K562 (cell line): ENCODE data around the gene OR10G3. TPM values are rescaled to one million over a fixed set of nuclear protein-coding genes. Genes with fewer than 3 reads are reported as not detected.

ENCODE experiments used
- ATAC-seq: fragments of 200-7000 bp; cut with Tn5 transposase; 3 replicates; pipeline ENCODE4 v1.9.1; 2020; ENCODE audit warnings: moderate library complexity
- BruUV-seq: library from RNA; stranded (reverse); fragments of 400-500 nt; replicated peaks from 2 replicates; lab custom pipeline; 2021; lab: Mats Ljungman, UMichigan
- CTCF ChIA-PET: fragments of 300-600 bp; formaldehyde crosslinking; extraction: SDS; loops from one replicate; lab custom pipeline; 2021; ENCODE audit warnings: low intra/inter-chr PET ratio; lab: Yijun Ruan, JAX
- POLR2A ChIA-PET: fragments of 300-600, 350-650 bp; sonication (Branson Sonifier 250); formaldehyde crosslinking; extraction: SDS; loops from one replicate; lab custom pipeline; 2021; ENCODE audit warnings: antibody characterized with exemption, inconsistent platforms; lab: Yijun Ruan, JAX
- DNase-seq, 4 experiments: peaks; one replicate each; pipeline versions ENCODE4 v3.0.0 to v3.0.0-alpha.2; 2011 to 2018; ENCODE audit warnings: low spot score in 3 of 4, mixed read lengths in 3 of 4; ENCODE audit errors: extremely low read depth in 1 of 4
- FAIRE-seq: peaks from 2 replicates; lab custom pipeline; 2011; peaks lifted over from hg19 to GRCh38; lab: Jason Lieb, UNC
- H2AFZ ChIP-seq: 2 replicates; pipeline ENCODE4 v1.6.0; 2011; ENCODE audit warnings: low read depth, low read length, control low read depth, inconsistent platforms
- H3K27ac ChIP-seq: fragments of 200-600 bp; 3 replicates; pipeline ENCODE4 v1.8.0; 2011; ENCODE audit warnings: low read depth, mild to moderate bottlenecking, control low read depth, inconsistent platforms, low read length, moderate library complexity, mixed read lengths; ENCODE audit errors: extremely low read depth
- H3K27me3 ChIP-seq, 2 experiments: fragments of 300-600 bp in 1 of 2; 2 replicates in 1 of 2; 3 replicates in 1 of 2; pipeline versions ENCODE4 v1.6.0 to v1.8.0; 2011; ENCODE audit warnings: inconsistent platforms in 2 of 2, low read length in 2 of 2, mild to moderate bottlenecking in 1 of 2, mixed read lengths in 1 of 2, moderate library complexity in 1 of 2; ENCODE audit not compliant: control insufficient read depth in 2 of 2, insufficient read depth in 2 of 2
- H3K36me3 ChIP-seq: fragments of 300-600 bp; 3 replicates; pipeline ENCODE4 v1.8.0; 2011; ENCODE audit warnings: mild to moderate bottlenecking, low read length, inconsistent platforms; ENCODE audit not compliant: control insufficient read depth, insufficient read depth
- H3K4me1 ChIP-seq, 2 experiments: fragments of 200-600 bp in 1 of 2; replicated peaks in 1 of 2; 2 replicates in 1 of 2; 3 replicates in 1 of 2; pipeline versions ENCODE4 v1.5.1 to v1.8.0; 2011; ENCODE audit warnings: inconsistent platforms in 2 of 2, low read length in 2 of 2, mild to moderate bottlenecking in 1 of 2, mixed read lengths in 1 of 2, moderate library complexity in 1 of 2; ENCODE audit not compliant: control insufficient read depth in 2 of 2, insufficient read depth in 2 of 2
- H3K4me2 ChIP-seq: 2 replicates; pipeline ENCODE4 v1.6.1; 2011; ENCODE audit warnings: low read length, control low read depth, inconsistent platforms, mixed read lengths; ENCODE audit not compliant: insufficient read depth
- H3K4me3 ChIP-seq: fragments of 200-600 bp; sonication (generic), shearing (Covaris generic); 2 replicates; pipeline ENCODE4 v1.5.1; 2016; ENCODE audit warnings: control low read depth, inconsistent platforms
- H3K79me2 ChIP-seq: fragments of 200-600 bp; 3 replicates; pipeline ENCODE4 v1.8.0; 2011; ENCODE audit warnings: low read length, inconsistent platforms; ENCODE audit not compliant: control insufficient read depth, insufficient read depth
- H3K9ac ChIP-seq, 2 experiments: 2 replicates each; pipeline versions ENCODE4 v1.6.0 to v1.6.1; 2011; ENCODE audit warnings: low read depth in 2 of 2, low read length in 2 of 2, control low read depth in 1 of 2, inconsistent platforms in 1 of 2, mild to moderate bottlenecking in 1 of 2, mixed read lengths in 1 of 2; ENCODE audit not compliant: insufficient read depth in 1 of 2
- H3K9me1 ChIP-seq: one replicate; pipeline ENCODE4 v1.6.0; 2011; ENCODE audit warnings: inconsistent platforms, mild to moderate bottlenecking, low read length, moderate library complexity; ENCODE audit not compliant: control insufficient read depth, insufficient read depth
- H3K9me3 ChIP-seq: replicated peaks from 2 replicates; pipeline ENCODE4 v1.5.1; 2011; ENCODE audit warnings: low read depth, low read length, inconsistent platforms; ENCODE audit not compliant: control insufficient read depth, insufficient read depth
- H4K20me1 ChIP-seq: replicated peaks from 2 replicates; pipeline ENCODE4 v1.6.1; 2011; ENCODE audit warnings: low read length, inconsistent platforms, mixed read lengths; ENCODE audit not compliant: control insufficient read depth, insufficient read depth
- DDX20 ChIP-seq: fragments of 450-650 bp; IDR thresholded peaks from 2 replicates; pipeline ENCODE4 v1.6.1; 2016; ENCODE audit warnings: missing genetic modification characterization, low read depth, mild to moderate bottlenecking, missing compliant biosample characterization, moderate library complexity
- E2F6 ChIP-seq, 2 experiments: IDR thresholded peaks; 2 replicates each; pipeline ENCODE4 v1.6.1; 2011; ENCODE audit warnings: borderline replicate concordance in 1 of 2, control low read depth in 1 of 2, low read depth in 1 of 2, low read length in 1 of 2, mild to moderate bottlenecking in 1 of 2, mixed read lengths in 1 of 2, moderate library complexity in 1 of 2; ENCODE audit not compliant: insufficient read depth in 1 of 2, insufficient read length in 1 of 2, poor library complexity in 1 of 2, severe bottlenecking in 1 of 2; ENCODE audit errors: extremely low read depth in 1 of 2
- HLTF ChIP-seq: fragments of 450-650 bp; IDR thresholded peaks from 2 replicates; pipeline ENCODE4 v1.6.1; 2016
- PHTF2 ChIP-seq: fragments of 250-450 bp; sonication (Bioruptor Pico); IDR thresholded peaks from 2 replicates; pipeline ENCODE4 v1.5.0; 2021; ENCODE audit warnings: mild to moderate bottlenecking
- POLR2AphosphoS2 ChIP-seq: IDR thresholded peaks from 2 replicates; pipeline ENCODE4 v1.6.1; 2012; ENCODE audit warnings: low read length, improper control_type of control experiment
- PTBP1 ChIP-seq: fragments of 200-400 bp; formaldehyde crosslinking; IDR thresholded peaks from 2 replicates; pipeline ENCODE4 v1.6.1; 2017; ENCODE audit warnings: low read depth, low read length
- RBM14 ChIP-seq: fragments of 200-400 bp; formaldehyde crosslinking; IDR thresholded peaks from 2 replicates; pipeline ENCODE4 v1.6.1; 2018; ENCODE audit warnings: low read depth, mild to moderate bottlenecking, low read length, moderate library complexity, borderline replicate concordance; ENCODE audit not compliant: insufficient read depth
- SMARCE1 ChIP-seq: fragments of 450-650 bp; IDR thresholded peaks from 2 replicates; pipeline ENCODE4 v1.7.1; 2016; ENCODE audit warnings: mild to moderate bottlenecking
- TAF15 ChIP-seq: fragments of 200-400 bp; formaldehyde crosslinking; IDR thresholded peaks from 2 replicates; pipeline ENCODE4 v1.6.1; 2017; ENCODE audit warnings: mild to moderate bottlenecking, low read depth, low read length, moderate library complexity
- TRIM24 ChIP-seq, 2 experiments: fragments of 450-650 bp; IDR thresholded peaks; 2 replicates each; pipeline ENCODE4 v1.6.1; 2016
- ZFP1 ChIP-seq: fragments of 450-650 bp; formaldehyde crosslinking; IDR thresholded peaks from 2 replicates; pipeline ENCODE4 v1.4.0; 2020; ENCODE audit warnings: mild to moderate bottlenecking, mixed read lengths
- ZKSCAN1 ChIP-seq: fragments of 150-350 bp; IDR thresholded peaks from 2 replicates; pipeline ENCODE4 v1.6.1; 2016; ENCODE audit warnings: low read depth, low read length
- ZNF134 ChIP-seq: fragments of 250-450 bp; sonication (Bioruptor Pico); conservative IDR thresholded peaks from 2 replicates; pipeline ENCODE4 v1.4.0; 2020
- ZNF282 ChIP-seq: sonication (generic); formaldehyde crosslinking; IDR thresholded peaks from 2 replicates; pipeline ENCODE4 v1.8.1; 2023; ENCODE audit warnings: missing genetic modification reagents
- ZNF431 ChIP-seq: sonication (generic); formaldehyde crosslinking; IDR thresholded peaks from 2 replicates; pipeline ENCODE4 v1.8.0; 2022; ENCODE audit warnings: mild to moderate bottlenecking, missing genetic modification reagents
- WGBS: fragments of 100-300 bp; shearing (Covaris generic); methylation state at CpG from one replicate; pipeline ENCODE4 v1.1.6; 2016; ENCODE audit warnings: low coverage, mixed read lengths; ENCODE audit not compliant: insufficient coverage; ENCODE audit errors: missing lambda C conversion rate; 5-methylcytosine and 5-hydroxymethylcytosine counted together
- in situ Hi-C: fragments of 300-500 bp; cut with MboI; formaldehyde crosslinking; loops from 4 replicates; pipeline ENCODE4 v1.15.0; 2018; ENCODE audit warnings: inconsistent platforms, mixed read lengths
- intact Hi-C: fragments of 100-400 bp; cut with micrococcal nuclease; formaldehyde crosslinking; loops from 2 replicates; pipeline ENCODE4 v1.14.2; 2022
- polyA plus RNA-seq, 8 experiments: library from polyadenylated mRNA; depleted of rRNA in 4 of 8; stranded (reverse) in 5 of 8; unstranded in 3 of 8; fragments of >200 nt; fragmentation: Nextera tagmentation in 2 of 8; fragmentation: Illumina TruSeq in 1 of 8; extraction: Ambion mirVana in 2 of 8; extraction: Trizol in 1 of 8; gene quantifications; 2 replicates each; pipeline versions ENCODE4 v1.2.1 to v1.2.3, GENCODE V29; 2011 to 2014; ENCODE audit warnings: inconsistent platforms in 1 of 8, missing spikeins in 1 of 8
- total RNA-seq, 7 experiments: library from RNA; depleted of rRNA in 6 of 7; stranded (reverse); fragments of >200 nt in 6 of 7; fragmentation: Illumina TruSeq in 2 of 7; extraction: Trizol in 2 of 7; gene quantifications; 2 replicates each; pipeline versions ENCODE4 v1.2.1 to v1.2.3, GENCODE V29; 2011 to 2021; ENCODE audit warnings: low replicate concordance in 1 of 7

OR10G3 gene
- total and polyA plus RNA-seq, 9 of the 15 experiments (the other 6 are each of a cell fraction or from before 2014, with no cell fraction given), result not detected

DNA sequence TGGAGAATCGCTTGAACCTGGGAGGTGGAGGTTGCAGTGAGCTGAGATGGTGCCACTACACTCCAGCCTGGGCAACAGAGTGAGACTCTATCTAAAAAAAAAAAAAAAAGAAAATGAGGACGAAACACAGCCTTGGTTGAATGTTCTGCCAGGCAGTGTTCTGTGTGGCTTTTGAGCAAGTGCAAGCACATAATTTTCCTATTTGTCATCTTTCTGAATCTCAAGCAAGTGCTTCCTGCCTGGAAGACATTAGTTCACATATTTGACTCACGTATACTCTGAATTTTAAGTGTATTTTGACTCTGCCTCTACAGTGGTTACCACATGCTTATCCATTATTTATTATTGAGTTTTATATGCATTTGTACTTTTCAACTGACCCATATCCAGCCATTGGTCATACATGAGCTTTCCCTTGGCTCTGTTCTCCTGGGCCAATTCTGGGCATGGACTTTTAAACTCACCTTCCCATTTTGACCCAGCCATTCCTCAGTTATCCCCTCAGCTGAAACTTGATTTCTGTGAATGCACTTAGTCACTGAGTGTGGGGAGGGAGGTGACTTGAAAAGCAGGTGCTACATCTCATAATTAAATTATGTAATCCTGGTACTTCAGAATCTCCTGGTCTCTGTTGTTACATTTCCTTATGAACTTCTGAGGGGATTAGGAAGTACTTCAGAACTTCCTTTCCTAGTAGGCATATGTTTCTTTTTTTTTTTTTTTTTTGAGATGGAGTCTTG, 46.8 kb upstream of the OR10G3 start:
- TF ChIP-seq ZNF134 (CRISPR knock-in tag) (no peak), POLR2AphosphoS2 (no peak), TAF15 (no peak), HLTF (no peak), TRIM24 (IDR thresholded peaks at IDR 0.05) (no peak), ZNF431 (CRISPR knock-in tag) (no peak), ZNF282 (CRISPR knock-in tag) (no peak), SMARCE1 (no peak), E2F6 (IDR thresholded peaks at IDR 0.05; ENCODE audit: borderline replicate concordance in 1 of 2, extremely low read depth in 1 of 2, insufficient read depth in 1 of 2, insufficient read length in 1 of 2, low read depth in 1 of 2, low read length in 1 of 2, poor library complexity in 1 of 2, severe bottlenecking in 1 of 2) (no peak), PHTF2 (CRISPR knock-in tag) (no peak), ZFP1 (CRISPR knock-in tag) (no peak), PTBP1 (no peak), DDX20 (tag) (no peak), ZKSCAN1 (no peak), RBM14 (no peak)
- TF ChIP-seq, all 486 proteins: peak for 0
- no peaks in the 10 kb centered on the region for H3K79me2 ChIP-seq
- no peak overlapping the region for H3K4me3 ChIP-seq
- no peaks in the 10 kb centered on the region for H3K9me1 ChIP-seq
- no peak for FAIRE-seq
- DNase-seq, result no peak
- in situ Hi-C loops (no loop called here), intact Hi-C loops (no loop called here)
- no peak overlapping the region for H2AFZ ChIP-seq
- H3K4me2 ChIP-seq, result no peak overlapping the region
- ATAC-seq, result no peak
- no peak overlapping the region for H3K27ac ChIP-seq
- H4K20me1 ChIP-seq, result no peaks in the 10 kb centered on the region
- H3K9ac ChIP-seq, result no peak overlapping the region
- no peaks in the 10 kb centered on the region; a peak in 1 of 5 replicates for H3K27me3 ChIP-seq
- no peaks in the 10 kb centered on the region for H3K4me1 ChIP-seq
- POLR2A ChIA-PET, result no interaction called here
- no peaks in the 10 kb centered on the region for H3K9me3 ChIP-seq
- 0% methylated on average over 3 of the region's 3 CpGs for WGBS
- no TSS peak for BruUV-seq
- no peaks in the 10 kb centered on the region for H3K36me3 ChIP-seq
- CTCF ChIA-PET, result no interaction called here
